Measurements from ENCODE around the gene DNAH8.

Gene DNAH8

DNA sequence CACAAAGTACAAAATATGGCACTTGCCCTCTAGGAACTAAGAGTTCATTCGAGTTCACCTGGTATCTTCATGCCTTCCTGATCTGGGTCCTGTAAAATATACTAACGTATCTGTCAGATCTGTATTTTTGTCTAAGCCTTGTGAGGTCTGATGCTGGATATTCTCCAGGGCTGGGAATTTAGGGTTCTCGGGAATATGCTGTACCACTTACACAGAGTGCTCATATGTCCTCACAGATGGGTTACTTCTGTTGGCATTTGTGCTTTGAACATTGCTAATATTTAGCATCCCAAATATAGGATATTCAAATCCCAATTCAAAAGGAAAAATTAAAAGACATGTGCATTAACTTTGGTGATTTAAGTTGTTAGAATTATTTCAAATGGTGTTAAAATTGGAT lies 122.0 kb downstream of the DNAH8 start:
- POLR2A ChIA-PET = no interaction called here
- DNase-seq (ENCODE audit: low read depth, low spot score) = no peak
- no peak for TF ChIP-seq CTCF (IDR thresholded peaks at IDR 0.05; ENCODE audit: insufficient read depth, low read length, missing control alignments)
- no peak overlapping the region for H3K4me3 ChIP-seq (ENCODE audit: low read depth, low read length)
- CTCF ChIA-PET = no interaction called here

GRCh38 chr6:38843798-38844197 lies 128.7 kb downstream of the DNAH8 start:
- CTCF ChIA-PET = no interaction called here
- POLR2A ChIA-PET = no interaction called here

GRCh38 chr6:38845931-38846330 lies 130.8 kb downstream of the DNAH8 start:
- TF ChIP-seq CTCF (IDR thresholded peaks at IDR 0.05; ENCODE audit: insufficient read depth, low read length, missing control alignments) = no peak
- no peak overlapping the region for H3K4me3 ChIP-seq (ENCODE audit: low read depth, low read length)
- ChIA-PET CTCF (no interaction called here), POLR2A (no interaction called here)
- no peak for DNase-seq (ENCODE audit: low read depth, low spot score)

More at GRCh38 chr6:38843798-38844197, 128.7 kb downstream of the DNAH8 start:
- no peak for DNase-seq (ENCODE audit: low read depth, low spot score)
- TF ChIP-seq CTCF (IDR thresholded peaks at IDR 0.05; ENCODE audit: insufficient read depth, low read length, missing control alignments) = no peak
- H3K4me3 ChIP-seq (ENCODE audit: low read depth, low read length) = no peak overlapping the region

- ChIA-PET POLR2A (no interaction called here), CTCF (no interaction called here)
- no peak for DNase-seq (ENCODE audit: low read depth, low spot score)
- no peak overlapping the region for H3K4me3 ChIP-seq (ENCODE audit: low read depth, low read length)
- TF ChIP-seq CTCF (IDR thresholded peaks at IDR 0.05; ENCODE audit: insufficient read depth, low read length, missing control alignments) = no peak
These were observed 131.2 kb downstream of the DNAH8 start for GRCh38 chr6:38846361-38846760.

DNA sequence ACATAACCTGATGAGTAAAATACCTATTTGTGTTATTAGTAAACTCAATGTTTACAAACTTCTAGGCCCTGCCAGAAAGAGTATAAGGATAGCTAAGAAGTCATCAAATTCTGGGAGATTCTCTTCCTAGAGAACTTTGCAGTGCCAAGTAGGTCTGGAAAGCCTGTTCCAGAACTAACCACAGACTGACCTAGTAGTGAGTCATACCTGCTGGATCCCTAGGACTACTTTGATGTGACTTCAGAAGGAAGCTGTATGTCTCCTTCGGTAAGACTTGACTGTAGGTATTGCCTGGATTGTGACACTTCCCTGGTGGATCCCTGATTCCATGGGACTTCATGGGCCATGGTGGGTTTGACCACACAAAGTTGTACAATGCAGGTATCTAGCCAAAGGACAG lies 131.7 kb downstream of the DNAH8 start:
- TF ChIP-seq CTCF (IDR thresholded peaks at IDR 0.05; ENCODE audit: insufficient read depth, low read length, missing control alignments) = no peak
- ChIA-PET CTCF (no interaction called here), POLR2A (no interaction called here)
- H3K4me3 ChIP-seq (ENCODE audit: low read depth, low read length) = no peak overlapping the region
- DNase-seq (ENCODE audit: low read depth, low spot score) = no peak

DNA sequence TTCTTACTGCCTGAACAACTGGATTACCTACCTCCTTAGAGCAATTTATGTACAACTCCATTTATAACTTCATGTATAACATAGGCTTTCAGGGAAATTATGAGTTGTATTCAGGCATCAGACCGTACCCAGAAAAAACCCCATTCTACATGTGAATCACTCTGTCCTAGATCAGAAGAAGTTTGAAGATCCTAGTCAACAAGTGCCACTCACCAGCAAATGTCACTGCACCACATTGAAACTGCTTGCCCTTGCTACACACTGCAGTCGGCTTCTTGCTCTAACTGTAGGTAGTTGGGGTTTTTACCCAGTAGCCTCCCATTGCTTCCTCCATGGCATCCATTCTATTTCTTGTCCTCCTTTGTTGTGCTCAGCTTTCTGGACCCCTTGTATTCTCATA lies 132.4 kb downstream of the DNAH8 start:
- TF ChIP-seq CTCF (IDR thresholded peaks at IDR 0.05; ENCODE audit: insufficient read depth, low read length, missing control alignments) = no peak
- CTCF ChIA-PET = no interaction called here
- no peak overlapping the region for H3K4me3 ChIP-seq (ENCODE audit: low read depth, low read length)
- POLR2A ChIA-PET = no interaction called here
- DNase-seq (ENCODE audit: low read depth, low spot score) = no peak

All from AG04449 (cell line).